ENCODE measurements around the gene PCP4L1. TPM values are rescaled to one million over a fixed set of nuclear protein-coding genes. Genes with fewer than 3 reads are reported as not detected.

Gene PCP4L1
- total RNA-seq, 1 experiment from 2014 or later: 2.5 TPM

- DNase-seq: no peak
- Mint-ChIP-seq H3K9me3 (ENCODE audit: unreplicated experiment) (no peaks in the 10 kb centered on the region), H3K4me3 (ENCODE audit: unreplicated experiment) (no peak overlapping the region), H3K27ac (ENCODE audit: unreplicated experiment) (no peak overlapping the region), H3K36me3 (ENCODE audit: insufficient read depth, unreplicated experiment) (no peaks in the 10 kb centered on the region), H3K4me1 (ENCODE audit: low read depth, unreplicated experiment) (peaks cover 10% of the 10 kb centered on the region), H3K27me3 (ENCODE audit: insufficient read depth, unreplicated experiment) (no peaks in the 10 kb centered on the region)
- no peaks in the 10 kb centered on the region for H3K27me3 ChIP-seq (replicated peaks; ENCODE audit: control insufficient read depth, insufficient read depth, low read length)
- ChIA-PET POLR2A (interaction anchor here (0.6 kb wide), 1 partner anchor 61 kb away, joined by 4 read pairs; no protein-coding TSS in a partner anchor), CTCF (interaction anchor here (0.8 kb wide), 1 partner anchor 59 kb away, joined by 3 read pairs; no protein-coding TSS in a partner anchor)
- no TSS peak for BruUV-seq (replicated peaks)
- no peak overlapping the region for H3K4me3 ChIP-seq (ENCODE audit: low read depth, low read length)
- H3K9me3 ChIP-seq: no peaks in the 10 kb centered on the region
- no peak for TF ChIP-seq CTCF (IDR thresholded peaks at IDR 0.05; ENCODE audit: insufficient read depth in 1 of 2, low read depth in 1 of 2, low read length in 1 of 2, severe bottlenecking in 1 of 2, unreplicated experiment in 1 of 2)
- peaks cover 10% of the 10 kb centered on the region for H3K4me1 ChIP-seq
- H3K36me3 ChIP-seq (ENCODE audit: control insufficient read depth, insufficient read depth, low read length): no peaks in the 10 kb centered on the region
- intact Hi-C loops (cut with micrococcal nuclease; ENCODE audit: unreplicated experiment): no loop called here
Measured at GRCh38 chr1:161285521-161285920, 27.0 kb downstream of the PCP4L1 start.

DNA sequence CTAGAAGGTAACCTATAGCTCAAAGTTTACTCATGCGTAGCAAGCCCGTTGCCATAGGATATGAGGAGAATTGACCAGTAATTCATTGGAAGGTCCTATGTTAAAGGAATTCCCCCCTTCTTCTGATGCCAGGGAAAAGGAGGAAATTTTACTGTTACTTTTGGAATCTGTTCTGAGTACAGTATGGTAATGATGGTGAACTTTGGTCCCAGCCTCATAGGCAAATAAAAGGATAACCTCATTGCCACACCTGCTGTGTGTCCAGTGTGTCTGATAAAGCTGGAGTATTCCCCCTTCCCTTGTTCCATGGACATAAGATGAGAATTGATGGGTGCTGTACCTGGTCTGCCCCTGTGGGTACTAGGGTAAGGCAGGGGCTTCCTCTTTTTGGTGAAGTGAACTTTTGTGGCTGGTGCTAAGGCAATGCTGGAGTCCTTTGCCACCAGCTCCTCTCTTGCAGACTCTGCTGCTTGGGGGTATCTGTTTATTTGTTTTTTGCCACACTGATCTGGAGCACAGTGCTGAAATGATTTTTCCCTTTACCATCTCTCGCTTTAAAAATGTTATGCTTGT is 29.0 kb downstream of the PCP4L1 start:
- Mint-ChIP-seq H3K9me3 (ENCODE audit: unreplicated experiment) (no peaks in the 10 kb centered on the region), H3K4me1 (ENCODE audit: low read depth, unreplicated experiment) (peaks cover 22% of the 10 kb centered on the region), H3K36me3 (ENCODE audit: insufficient read depth, unreplicated experiment) (peaks cover 7% of the 10 kb centered on the region), H3K4me3 (ENCODE audit: unreplicated experiment) (no peak overlapping the region), H3K27ac (ENCODE audit: unreplicated experiment) (no peak overlapping the region), H3K27me3 (ENCODE audit: insufficient read depth, unreplicated experiment) (no peaks in the 10 kb centered on the region)
- POLR2A ChIA-PET: interaction anchor here (0.6 to 0.7 kb wide), 2 partner anchors 70 to 82 kb away, joined by 3 to 4 read pairs; no protein-coding TSS in a partner anchor
- Histone ChIP-seq H3K27me3 (replicated peaks; ENCODE audit: control insufficient read depth, insufficient read depth, low read length) (no peaks in the 10 kb centered on the region), H3K4me1 (peaks cover 20% of the 10 kb centered on the region), H3K36me3 (ENCODE audit: control insufficient read depth, insufficient read depth, low read length) (no peaks in the 10 kb centered on the region), H3K9me3 (no peaks in the 10 kb centered on the region), H3K4me3 (ENCODE audit: low read depth, low read length) (no peak overlapping the region)
- BruUV-seq (replicated peaks): no TSS peak
- intact Hi-C loops (cut with micrococcal nuclease; ENCODE audit: unreplicated experiment): no loop called here
- no peak for TF ChIP-seq CTCF (IDR thresholded peaks at IDR 0.05; ENCODE audit: insufficient read depth in 1 of 2, low read depth in 1 of 2, low read length in 1 of 2, severe bottlenecking in 1 of 2, unreplicated experiment in 1 of 2)
- peak in 1 of 2 experiments; percentile 27 for DNase-seq
- CTCF ChIA-PET: interaction anchor here (1.9 kb wide), 1 partner anchor 62 kb away, joined by 7 read pairs; the partner anchor contains the start of gene TOMM40L

DNA sequence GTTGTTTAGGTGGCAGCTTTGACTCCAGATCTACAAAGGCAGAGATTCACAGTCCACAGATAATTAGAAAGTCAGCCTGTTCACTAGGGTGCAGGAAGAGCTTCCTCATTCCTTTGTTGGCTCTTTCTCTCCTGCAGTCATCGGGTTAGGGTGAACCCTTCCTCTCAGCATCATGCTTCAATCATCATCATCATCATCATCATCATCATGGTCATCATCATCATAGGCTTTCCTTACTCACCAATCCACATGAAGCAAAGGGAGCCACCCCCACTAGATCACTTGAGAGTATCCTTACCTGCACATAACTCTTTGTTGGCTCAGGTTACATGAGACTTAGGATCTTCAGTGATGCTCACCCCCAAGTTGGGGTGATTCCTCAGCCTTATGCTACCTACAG is 32.2 kb downstream of the PCP4L1 start:
- peak overlapping the region; percentile 27 for H3K27ac Mint-ChIP-seq (ENCODE audit: unreplicated experiment)
- peaks cover 7% of the 10 kb centered on the region for H3K36me3 Mint-ChIP-seq (ENCODE audit: insufficient read depth, unreplicated experiment)
- Histone ChIP-seq H3K27me3 (replicated peaks; ENCODE audit: control insufficient read depth, insufficient read depth, low read length) (no peaks in the 10 kb centered on the region), H3K9me3 (no peaks in the 10 kb centered on the region), H3K4me1 (peaks cover 20% of the 10 kb centered on the region), H3K4me3 (ENCODE audit: low read depth, low read length) (no peak overlapping the region), H3K36me3 (ENCODE audit: control insufficient read depth, insufficient read depth, low read length) (no peaks in the 10 kb centered on the region)
- no peak for TF ChIP-seq CTCF (IDR thresholded peaks at IDR 0.05; ENCODE audit: insufficient read depth in 1 of 2, low read depth in 1 of 2, low read length in 1 of 2, severe bottlenecking in 1 of 2, unreplicated experiment in 1 of 2)
- H3K4me1 Mint-ChIP-seq (ENCODE audit: low read depth, unreplicated experiment): peaks cover 22% of the 10 kb centered on the region
- no peak for DNase-seq
- no peak overlapping the region for H3K4me3 Mint-ChIP-seq (ENCODE audit: unreplicated experiment)
- ChIA-PET POLR2A (interaction anchor here (0.7 to 1.3 kb wide), 2 partner anchors 23 to 65 kb away, joined by 3 to 5 read pairs; partner anchors contain the start of gene TOMM40L), CTCF (interaction anchor here (0.7 to 2.1 kb wide), 14 partner anchors 9 to 100 kb away, joined by 3 to 44 read pairs (median 4); partner anchors contain the start of genes APOA2, CFAP126, NDUFS2 and TOMM40L)
- H3K9me3 Mint-ChIP-seq (ENCODE audit: unreplicated experiment): no peaks in the 10 kb centered on the region
- intact Hi-C loops (cut with micrococcal nuclease; ENCODE audit: unreplicated experiment): loop anchor here (1.0 kb wide), 3 partner anchors 63 to 98 kb away; no protein-coding TSS in a partner anchor
- no TSS peak for BruUV-seq (replicated peaks)
- no peaks in the 10 kb centered on the region for H3K27me3 Mint-ChIP-seq (ENCODE audit: insufficient read depth, unreplicated experiment)
